ENCODE measurements around the gene CIT.

CIT gene

DNA sequence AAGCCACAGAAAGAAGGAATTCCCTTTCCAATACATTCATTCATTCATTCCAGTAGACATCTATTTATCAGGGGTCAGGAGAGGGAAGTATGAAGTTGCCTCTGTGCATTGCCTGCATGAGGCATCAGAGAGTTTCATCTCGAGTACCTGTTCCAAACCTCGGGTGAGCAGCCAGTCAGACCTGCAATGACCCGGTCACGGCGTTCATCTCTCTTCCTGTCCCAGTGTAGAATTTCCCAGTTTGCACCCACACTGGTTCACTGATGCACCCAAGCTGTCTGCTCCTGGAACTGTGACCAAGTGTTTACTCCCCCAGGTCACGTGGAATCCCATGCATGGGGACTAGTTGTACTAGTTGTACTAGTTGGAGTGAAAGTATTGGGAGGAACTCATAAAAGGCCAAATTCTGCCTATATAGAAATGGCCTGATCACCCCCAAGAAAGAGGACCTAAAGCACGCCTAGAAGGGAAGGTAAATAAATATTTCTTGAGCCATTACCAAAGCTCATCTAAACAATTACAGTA lies 231.5 kb downstream of the CIT start:
- no peak for DNase-seq (ENCODE audit: low spot score)

DNA sequence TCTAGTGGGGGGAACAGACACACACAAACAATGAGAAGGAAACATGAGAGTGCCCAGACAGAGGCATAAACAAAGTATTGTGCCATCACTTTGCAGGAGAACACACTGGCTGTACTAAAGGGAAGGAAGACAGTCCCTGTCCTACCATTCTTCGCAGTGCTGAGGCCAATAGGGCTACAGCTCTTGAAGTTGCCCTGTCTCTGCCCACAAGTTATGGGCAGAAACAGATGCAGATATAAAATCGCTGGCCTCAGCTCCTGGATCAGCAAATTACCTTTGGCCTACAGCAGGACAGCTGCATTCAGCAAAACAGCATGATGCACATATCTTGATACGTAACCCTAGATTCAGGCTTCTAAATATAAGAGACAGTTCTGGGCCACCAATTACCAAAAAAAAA lies 232.2 kb downstream of the CIT start:
- no peak for DNase-seq (ENCODE audit: low spot score)

DNA sequence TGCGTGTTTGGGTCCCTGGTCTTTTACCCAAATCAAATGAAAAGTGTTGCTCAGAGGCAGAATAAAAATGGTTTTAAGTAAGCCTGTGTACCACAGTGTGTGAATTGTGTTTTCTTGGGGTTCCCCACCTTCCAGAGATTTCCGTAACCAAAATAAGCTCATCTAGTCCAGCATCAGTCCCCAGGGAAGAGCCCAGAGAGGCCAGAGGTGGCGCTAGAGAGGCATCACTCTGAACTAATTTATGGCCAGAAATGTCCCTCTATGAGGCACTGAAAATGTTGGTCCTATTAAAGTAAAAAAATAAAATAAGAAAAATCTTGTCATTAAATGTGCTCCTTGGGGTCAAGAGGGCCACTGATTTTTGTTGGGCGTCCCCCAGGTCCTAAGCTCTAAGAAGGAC lies 234.1 kb downstream of the CIT start:
- no peak for DNase-seq (ENCODE audit: low spot score)
